Peyer's patch (tissue), 4 donors: Measurements from ENCODE around the gene RGL3.

Experiments
- POLR2A ChIP-seq, 2 donors: fragments of 450-650 bp; IDR thresholded peaks; one replicate each; pipeline ENCODE4 v1.5.1; 2017; ENCODE audit warnings: antibody characterized with exemption in 2 of 2, mild to moderate bottlenecking in 2 of 2, moderate library complexity in 2 of 2
- TF ChIP-seq, protein P1 (sequence below), 6 experiments: fragments of 450-650 bp in 4 of 6; fragments of 200-600 bp in 2 of 6; sonication (generic) in 1 of 6; IDR thresholded peaks; one replicate each; pipeline ENCODE4 v1.5.1; 2017 to 2019; ENCODE audit warnings: antibody characterized with exemption in 6 of 6, mild to moderate bottlenecking in 3 of 6, moderate library complexity in 1 of 6

DNA sequence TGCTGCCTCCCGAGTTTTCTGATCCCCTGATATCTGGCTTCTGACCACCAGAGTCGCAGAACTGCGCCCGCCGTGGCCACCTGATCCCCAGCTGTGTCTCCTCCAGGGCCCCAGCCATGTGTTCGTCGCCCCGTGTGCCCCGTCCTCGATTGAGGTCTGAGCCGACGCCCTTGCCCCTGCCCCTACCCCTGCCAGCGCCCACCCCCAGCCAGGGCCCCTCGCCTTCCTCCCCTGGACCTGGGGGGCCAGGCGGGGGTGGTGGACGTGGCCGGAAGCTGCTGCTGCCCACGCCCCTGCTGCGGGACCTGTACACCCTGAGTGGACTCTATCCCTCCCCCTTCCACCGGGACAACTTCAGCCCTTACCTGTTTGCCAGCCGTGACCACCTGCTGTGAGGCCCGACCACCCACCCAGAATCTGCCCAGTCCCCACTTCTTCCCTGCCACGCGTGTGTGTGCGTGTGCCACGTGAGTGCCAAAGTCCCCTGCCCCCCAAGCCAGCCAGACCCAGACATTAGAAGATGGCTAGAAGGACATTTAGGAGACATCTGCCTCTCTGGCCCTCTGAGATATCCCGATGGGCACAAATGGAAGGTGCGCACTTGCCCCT lies 54.7 kb downstream of the RGL3 start:
- no peak for TF ChIP-seq POLR2A (IDR thresholded peaks at IDR 0.05)
- TF ChIP-seq, protein P1, sequence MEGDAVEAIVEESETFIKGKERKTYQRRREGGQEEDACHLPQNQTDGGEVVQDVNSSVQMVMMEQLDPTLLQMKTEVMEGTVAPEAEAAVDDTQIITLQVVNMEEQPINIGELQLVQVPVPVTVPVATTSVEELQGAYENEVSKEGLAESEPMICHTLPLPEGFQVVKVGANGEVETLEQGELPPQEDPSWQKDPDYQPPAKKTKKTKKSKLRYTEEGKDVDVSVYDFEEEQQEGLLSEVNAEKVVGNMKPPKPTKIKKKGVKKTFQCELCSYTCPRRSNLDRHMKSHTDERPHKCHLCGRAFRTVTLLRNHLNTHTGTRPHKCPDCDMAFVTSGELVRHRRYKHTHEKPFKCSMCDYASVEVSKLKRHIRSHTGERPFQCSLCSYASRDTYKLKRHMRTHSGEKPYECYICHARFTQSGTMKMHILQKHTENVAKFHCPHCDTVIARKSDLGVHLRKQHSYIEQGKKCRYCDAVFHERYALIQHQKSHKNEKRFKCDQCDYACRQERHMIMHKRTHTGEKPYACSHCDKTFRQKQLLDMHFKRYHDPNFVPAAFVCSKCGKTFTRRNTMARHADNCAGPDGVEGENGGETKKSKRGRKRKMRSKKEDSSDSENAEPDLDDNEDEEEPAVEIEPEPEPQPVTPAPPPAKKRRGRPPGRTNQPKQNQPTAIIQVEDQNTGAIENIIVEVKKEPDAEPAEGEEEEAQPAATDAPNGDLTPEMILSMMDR (IDR thresholded peaks at IDR 0.05) = no peak
